Measurements from ENCODE around the gene ZNF480.
"Not testable (repeated sequence)": the region's sequence is repeated elsewhere in the genome, so short reads cannot be mapped to it uniquely, and the experiment has no call there.

Gene ZNF480

GRCh38 chr19:52339022-52339421, 42.1 kb downstream of the ZNF480 start:
- not testable (repeated sequence) for DNase-seq

- no peak for DNase-seq
Measured at GRCh38 chr19:52343548-52343947, 46.6 kb downstream of the ZNF480 start.

- no peak for DNase-seq
Measured at GRCh38 chr19:52345162-52345561, 48.2 kb downstream of the ZNF480 start.

GRCh38 chr19:52351512-52351911, 54.5 kb downstream of the ZNF480 start:
- no peak for DNase-seq

GRCh38 chr19:52366414-52366824, 69.5 kb downstream of the ZNF480 start:
- no peak for DNase-seq

GRCh38 chr19:52369559-52370340, 72.8 kb downstream of the ZNF480 start, which contains the start of gene ZNF880:
ZNF880 (plus strand) TSS chr19:52369923; CDS start chr19:52369966, 43 bp downstream.
- DNase-seq: peak; percentile 82

- no peak for DNase-seq
Measured at GRCh38 chr19:52370341-52370710, 73.4 kb downstream of the ZNF480 start.

Data from amniotic stem cell (primary cell).